HPDE6-E6E7 (cell line): Measurements from ENCODE around the gene TTC23.

Source experiments
- DNase-seq: peaks from one replicate; pipeline ENCODE4 v3.0.0; 2011; ENCODE audit warnings: missing footprints; ENCODE audit errors: extremely low spot score

The TTC23 gene

GRCh38 chr15:99104788-99105513, 144.4 kb downstream of the TTC23 start, which contains the start of gene SYNM:
Gene SYNM, plus strand, starts transcription at chr15:99105080. Its CDS starts 120 bp downstream, at chr15:99105200.
- DNase-seq = peak; percentile 76

- no peak for DNase-seq
Observed at GRCh38 chr15:99103279-99103678, 146.1 kb downstream of the TTC23 start.

GRCh38 chr15:99102332-99103235, 146.8 kb downstream of the TTC23 start:
- no peak for DNase-seq

GRCh38 chr15:99101501-99101900, 147.9 kb downstream of the TTC23 start:
- DNase-seq = no peak

GRCh38 chr15:99100245-99101173, 148.9 kb downstream of the TTC23 start:
- DNase-seq = peak; percentile 66

- DNase-seq = no peak
Observed at GRCh38 chr15:99099661-99100060, 149.7 kb downstream of the TTC23 start.

GRCh38 chr15:99098991-99099390, 150.4 kb downstream of the TTC23 start:
- DNase-seq = no peak

GRCh38 chr15:99098426-99098825, 151.0 kb downstream of the TTC23 start:
- DNase-seq = no peak

GRCh38 chr15:99097441-99098410, 151.7 kb downstream of the TTC23 start:
- DNase-seq = no peak

GRCh38 chr15:99096894-99097426, 152.4 kb downstream of the TTC23 start:
- no peak for DNase-seq

- no peak for DNase-seq
Observed at GRCh38 chr15:99096173-99096893, 153.0 kb downstream of the TTC23 start.

- no peak for DNase-seq
Observed at GRCh38 chr15:99095626-99096025, 153.8 kb downstream of the TTC23 start.

GRCh38 chr15:99092554-99093172, 156.7 kb downstream of the TTC23 start:
- no peak for DNase-seq

- no peak for DNase-seq
Observed at GRCh38 chr15:99090938-99091337, 158.4 kb downstream of the TTC23 start.

GRCh38 chr15:99090011-99090699, 159.2 kb downstream of the TTC23 start:
- no peak for DNase-seq

GRCh38 chr15:99087405-99087943, 161.9 kb downstream of the TTC23 start:
- DNase-seq = no peak

- DNase-seq = no peak
Observed at GRCh38 chr15:99086327-99086667, 163.1 kb downstream of the TTC23 start.
